HCT116 (cell line): ENCODE measurements around the gene TOP3B. TPM values are rescaled to one million over a fixed set of nuclear protein-coding genes. Genes with fewer than 3 reads are reported as not detected.
"Not testable (repeated sequence)": the region's sequence is repeated elsewhere in the genome, so short reads cannot be mapped to it uniquely, and the experiment has no call there.

Source experiments
- ATAC-seq: fragments of 200-7000 bp; cut with Tn5 transposase; 2 replicates; pipeline ENCODE4 v1.9.1; 2020; ENCODE audit warnings: mild to moderate bottlenecking, moderate library complexity
- BruUV-seq: library from RNA; stranded (reverse); fragments of 400-500 nt; replicated peaks from 2 replicates; lab custom pipeline; 2021; lab: Mats Ljungman, UMichigan
- CTCF ChIA-PET: fragments of 300-600 bp; sonication (Branson Sonifier 250); formaldehyde crosslinking; loops from one replicate; lab custom pipeline; 2021; ENCODE audit warnings: antibody characterized with exemption; lab: Charles Lee
- POLR2A ChIA-PET: fragments of 300-600, 350-600 bp; sonication (Branson Sonifier 250); formaldehyde crosslinking; loops from one replicate; lab custom pipeline; 2021; ENCODE audit warnings: antibody characterized with exemption; lab: Charles Lee
- RAD21 ChIA-PET, 2 experiments: fragments of 300-600 bp; sonication (Branson Sonifier 250); formaldehyde crosslinking; loops; one replicate each; lab custom pipeline; 2023; ENCODE audit warnings: low total read pairs in 2 of 2; ENCODE audit not compliant: uncharacterized antibody in 2 of 2, unreplicated experiment in 2 of 2, low non-redundant PET in 1 of 2; lab: Charles Lee
- DNase-seq: peaks from one replicate; pipeline ENCODE4 v3.0.0-alpha.2; 2010; ENCODE audit warnings: low read depth, low spot score
- H2AFZ ChIP-seq: fragments of 200-600 bp; shearing (Covaris generic), sonication (generic); 2 replicates; pipeline ENCODE4 v1.6.1; 2017; ENCODE audit warnings: low read depth, mixed run types, mixed read lengths, antibody characterized with exemption, low read length; ENCODE audit not compliant: poor library complexity, severe bottlenecking
- H3K27ac ChIP-seq: 2 replicates; pipeline ENCODE4 v1.5.1; 2012; ENCODE audit warnings: low read depth, low read length
- H3K27me3 ChIP-seq: fragments of 200-600 bp; sonication (generic); 2 replicates; pipeline ENCODE4 v1.6.1; 2016; ENCODE audit warnings: mixed run types, low read length, mixed read lengths; ENCODE audit not compliant: insufficient read depth
- H3K36me3 ChIP-seq, 2 experiments: fragments of 200-500 bp in 1 of 2; fragments of 200-600 bp in 1 of 2; sonication (Bioruptor generic) in 1 of 2; sonication (generic) in 1 of 2; 2 replicates each; pipeline versions ENCODE4 v1.5.1 to v1.6.1; 2014 to 2016; ENCODE audit warnings: low read length in 2 of 2, inconsistent platforms in 1 of 2, mixed read lengths in 1 of 2, mixed run types in 1 of 2; ENCODE audit not compliant: insufficient read depth in 2 of 2, control insufficient read depth in 1 of 2
- H3K4me1 ChIP-seq, 2 experiments: fragments of 200-600 bp in 1 of 2; sonication (generic) in 1 of 2; 2 replicates each; pipeline versions ENCODE4 v1.5.1 to v1.6.1; 2012 to 2017; ENCODE audit warnings: low read length in 2 of 2, inconsistent platforms in 1 of 2, mild to moderate bottlenecking in 1 of 2, mixed read lengths in 1 of 2, mixed run types in 1 of 2, moderate library complexity in 1 of 2; ENCODE audit not compliant: insufficient read depth in 2 of 2, control insufficient read depth in 1 of 2
- H3K4me2 ChIP-seq: fragments of 200-600 bp; sonication (generic); 2 replicates; pipeline ENCODE4 v1.6.1; 2017; ENCODE audit warnings: mixed run types, low read length, mixed read lengths
- H3K4me3 ChIP-seq, 2 experiments: fragments of 200-600 bp in 1 of 2; sonication (generic) in 1 of 2; replicated peaks in 1 of 2; 2 replicates each; pipeline ENCODE4 v1.5.1; 2011 to 2016; ENCODE audit warnings: low read length in 2 of 2, control low read depth in 1 of 2, low read depth in 1 of 2, mild to moderate bottlenecking in 1 of 2, mixed read lengths in 1 of 2, mixed run types in 1 of 2
- H3K79me2 ChIP-seq: fragments of 200-600 bp; sonication (generic); 2 replicates; pipeline ENCODE4 v1.6.1; 2017; ENCODE audit warnings: mild to moderate bottlenecking, mixed run types, low read length, moderate library complexity, mixed read lengths; ENCODE audit not compliant: insufficient read depth
- H3K9ac ChIP-seq: fragments of 200-600 bp; sonication (generic); 2 replicates; pipeline ENCODE4 v1.6.1; 2016; ENCODE audit warnings: low read length, mixed read lengths
- H3K9me2 ChIP-seq: fragments of 200-600 bp; sonication (generic), shearing (Covaris generic); 2 replicates; pipeline ENCODE4 v1.6.1; 2017; ENCODE audit warnings: mixed run types, mild to moderate bottlenecking, moderate library complexity; ENCODE audit not compliant: insufficient read depth
- H3K9me3 ChIP-seq, 2 experiments: fragments of 200-500 bp in 1 of 2; fragments of 200-600 bp in 1 of 2; sonication (Bioruptor generic) in 1 of 2; sonication (generic) in 1 of 2; 2 replicates each; pipeline ENCODE4 v1.6.1; 2014 to 2017; ENCODE audit warnings: low read length in 2 of 2, mixed read lengths in 2 of 2, inconsistent platforms in 1 of 2, low read depth in 1 of 2, mild to moderate bottlenecking in 1 of 2, mixed run types in 1 of 2, moderate library complexity in 1 of 2; ENCODE audit not compliant: control insufficient read depth in 1 of 2, insufficient read depth in 1 of 2
- H4K20me1 ChIP-seq: fragments of 200-600 bp; sonication (generic), shearing (Covaris generic); 2 replicates; pipeline ENCODE4 v1.6.1; 2017; ENCODE audit warnings: mixed run types, mild to moderate bottlenecking, moderate library complexity; ENCODE audit not compliant: insufficient read depth
- ATF3 ChIP-seq: IDR thresholded peaks from 2 replicates; pipeline ENCODE4 v1.6.1; 2012
- ELF1 ChIP-seq: IDR thresholded peaks from 2 replicates; pipeline ENCODE4 v1.6.1; 2012; ENCODE audit warnings: low read depth, borderline replicate concordance
- EZH2 ChIP-seq: fragments of 200-600 bp; sonication (generic); IDR thresholded peaks from 2 replicates; pipeline ENCODE4 v1.6.1; 2017; ENCODE audit warnings: antibody characterized with exemption, mixed run types
- JUND ChIP-seq: IDR thresholded peaks from 2 replicates; pipeline ENCODE4 v1.6.1; 2012
- MAX ChIP-seq: IDR thresholded peaks from 2 replicates; pipeline ENCODE4 v1.6.1; 2012
- POLR2A ChIP-seq: IDR thresholded peaks from 2 replicates; pipeline ENCODE4 v1.7.0; 2011; ENCODE audit warnings: borderline replicate concordance; ENCODE audit not compliant: insufficient read depth, insufficient read length; ENCODE audit errors: extremely low read depth
- ZBTB33 ChIP-seq: IDR thresholded peaks from 2 replicates; pipeline ENCODE4 v1.6.1; 2011; ENCODE audit warnings: mild to moderate bottlenecking, low read length, moderate library complexity; ENCODE audit not compliant: insufficient replicate concordance; ENCODE audit errors: extremely low read depth
- ZNF274 ChIP-seq: fragments of 200-500 bp; sonication (Bioruptor generic); IDR thresholded peaks from 2 replicates; pipeline ENCODE4 v1.6.1; 2014; ENCODE audit warnings: mild to moderate bottlenecking, low read depth, low read length, inconsistent platforms
- intact Hi-C: fragments of 100-400 bp; cut with micrococcal nuclease; formaldehyde crosslinking; loops from 2 replicates; pipeline ENCODE4 v1.10.0; 2022
- total RNA-seq: library from RNA; stranded (reverse); gene quantifications from one replicate; pipeline ENCODE4 v1.2.1, GENCODE V29; 2021; ENCODE audit not compliant: unreplicated experiment

TOP3B gene
- total RNA-seq, 1 experiment from 2014 or later: 50.1 TPM

GRCh38 chr22:21915624-21916308, 66.8 kb downstream of the TOP3B start:
- no TSS peak for BruUV-seq
- POLR2A ChIA-PET: no interaction called here
- no peak overlapping the region for H3K9ac ChIP-seq
- DNase-seq: no peak
- no peak overlapping the region for H3K27ac ChIP-seq
- TF ChIP-seq ZBTB33 (no peak), POLR2A (no peak), JUND (no peak), MAX (no peak), EZH2 (no peak), ZNF274 (no peak), ELF1 (no peak), ATF3 (no peak)
- TF ChIP-seq, all 23 proteins: peak for 0
- H3K9me2 ChIP-seq: no peaks in the 10 kb centered on the region
- no peaks in the 10 kb centered on the region for H3K4me1 ChIP-seq
- ChIA-PET CTCF (no interaction called here), RAD21 (no interaction called here)
- no peaks in the 10 kb centered on the region for H3K27me3 ChIP-seq
- no peaks in the 10 kb centered on the region for H3K36me3 ChIP-seq
- no peak for ATAC-seq
- H3K4me3 ChIP-seq: no peak overlapping the region
- no peak overlapping the region for H3K4me2 ChIP-seq
- intact Hi-C loops: no loop called here
- no peak overlapping the region for H2AFZ ChIP-seq
- H4K20me1 ChIP-seq: no peaks in the 10 kb centered on the region
- no peaks in the 10 kb centered on the region for H3K79me2 ChIP-seq
- no peaks in the 10 kb centered on the region for H3K9me3 ChIP-seq

GRCh38 chr22:21914033-21914642, 68.4 kb downstream of the TOP3B start:
- H3K27ac ChIP-seq, H3K27me3 ChIP-seq, H4K20me1 ChIP-seq, H3K9me3 ChIP-seq, intact Hi-C loops, RAD21 ChIA-PET, ATAC-seq, H3K4me3 ChIP-seq, H3K9me2 ChIP-seq, H3K9ac ChIP-seq, H2AFZ ChIP-seq, H3K36me3 ChIP-seq, H3K4me2 ChIP-seq, H3K79me2 ChIP-seq, BruUV-seq, CTCF ChIA-PET, DNase-seq, H3K4me1 ChIP-seq, POLR2A ChIA-PET: not testable (repeated sequence)

GRCh38 chr22:21910367-21910766, 72.2 kb downstream of the TOP3B start:
- H3K36me3 ChIP-seq, H3K4me2 ChIP-seq, H4K20me1 ChIP-seq, intact Hi-C loops, H3K4me1 ChIP-seq, H3K4me3 ChIP-seq, H3K79me2 ChIP-seq, H3K9ac ChIP-seq, H3K27ac ChIP-seq, ATAC-seq, H3K9me3 ChIP-seq, BruUV-seq, DNase-seq, H3K9me2 ChIP-seq, POLR2A ChIA-PET, H2AFZ ChIP-seq, RAD21 ChIA-PET, H3K27me3 ChIP-seq: not testable (repeated sequence)
- CTCF ChIA-PET: interaction anchor here (1.3 kb wide), 1 partner anchor 42 kb away, joined by 4 read pairs; the partner anchor contains the start of gene PPM1F
